ENCODE results near the gene UNC80.

The UNC80 gene

DNA sequence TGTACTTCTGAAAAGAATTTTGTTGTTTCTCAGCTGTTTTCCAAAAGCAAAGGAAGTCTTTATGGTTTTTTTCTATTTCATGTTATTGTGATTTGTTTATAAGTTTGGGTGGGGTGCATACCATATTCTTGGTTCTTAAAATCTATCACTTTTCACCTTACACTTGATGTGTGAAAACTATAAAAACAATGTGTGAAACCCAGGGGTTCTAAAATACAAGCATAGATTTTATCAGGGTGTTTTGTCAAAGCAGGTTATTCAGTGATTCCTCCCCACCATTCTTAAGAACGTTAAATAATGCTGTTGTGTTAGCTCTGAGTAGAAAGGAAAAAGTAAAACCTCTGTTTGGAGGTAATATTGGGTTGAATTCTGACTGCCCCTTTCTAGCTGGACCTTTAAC lies 248.5 kb downstream of the UNC80 start:
- Histone ChIP-seq H3K4me1 (no peaks in the 10 kb centered on the region), H3K27me3 (no peaks in the 10 kb centered on the region), H3K9me3 (no peaks in the 10 kb centered on the region), H3K36me3 (peaks cover 67% of the 10 kb centered on the region), H3K4me3 (ENCODE audit: low read depth, low read length) (no peak overlapping the region)
- DNase-seq: no peak
- TF ChIP-seq, protein P1, sequence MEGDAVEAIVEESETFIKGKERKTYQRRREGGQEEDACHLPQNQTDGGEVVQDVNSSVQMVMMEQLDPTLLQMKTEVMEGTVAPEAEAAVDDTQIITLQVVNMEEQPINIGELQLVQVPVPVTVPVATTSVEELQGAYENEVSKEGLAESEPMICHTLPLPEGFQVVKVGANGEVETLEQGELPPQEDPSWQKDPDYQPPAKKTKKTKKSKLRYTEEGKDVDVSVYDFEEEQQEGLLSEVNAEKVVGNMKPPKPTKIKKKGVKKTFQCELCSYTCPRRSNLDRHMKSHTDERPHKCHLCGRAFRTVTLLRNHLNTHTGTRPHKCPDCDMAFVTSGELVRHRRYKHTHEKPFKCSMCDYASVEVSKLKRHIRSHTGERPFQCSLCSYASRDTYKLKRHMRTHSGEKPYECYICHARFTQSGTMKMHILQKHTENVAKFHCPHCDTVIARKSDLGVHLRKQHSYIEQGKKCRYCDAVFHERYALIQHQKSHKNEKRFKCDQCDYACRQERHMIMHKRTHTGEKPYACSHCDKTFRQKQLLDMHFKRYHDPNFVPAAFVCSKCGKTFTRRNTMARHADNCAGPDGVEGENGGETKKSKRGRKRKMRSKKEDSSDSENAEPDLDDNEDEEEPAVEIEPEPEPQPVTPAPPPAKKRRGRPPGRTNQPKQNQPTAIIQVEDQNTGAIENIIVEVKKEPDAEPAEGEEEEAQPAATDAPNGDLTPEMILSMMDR (IDR thresholded peaks at IDR 0.05; ENCODE audit: low read depth, low read length): no peak

DNA sequence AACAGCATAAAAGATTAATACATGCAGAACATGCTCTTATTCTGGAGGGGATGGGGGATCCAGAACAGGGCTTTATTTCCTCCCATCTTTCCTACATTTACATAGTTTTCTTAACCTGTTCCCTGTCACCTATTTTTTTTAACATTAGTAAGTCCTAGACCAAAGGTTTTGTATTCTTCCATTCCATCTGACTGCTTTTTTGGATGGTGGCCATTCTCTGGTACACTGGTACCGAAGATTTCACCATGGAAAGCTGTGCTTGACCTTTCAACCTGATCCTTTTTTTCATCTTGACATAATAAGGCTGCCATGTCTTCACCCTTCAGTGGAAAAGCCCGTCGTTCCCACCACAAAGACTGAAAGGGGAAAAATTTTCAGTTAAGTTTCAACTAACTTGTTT lies 251.2 kb downstream of the UNC80 start:
- Histone ChIP-seq H3K9me3 (no peaks in the 10 kb centered on the region), H3K4me3 (ENCODE audit: low read depth, low read length) (no peak overlapping the region), H3K36me3 (peaks cover 47% of the 10 kb centered on the region), H3K4me1 (no peaks in the 10 kb centered on the region), H3K27me3 (no peaks in the 10 kb centered on the region)
- TF ChIP-seq, protein P1 (IDR thresholded peaks at IDR 0.05; ENCODE audit: low read depth, low read length): no peak
- DNase-seq: no peak

DNA sequence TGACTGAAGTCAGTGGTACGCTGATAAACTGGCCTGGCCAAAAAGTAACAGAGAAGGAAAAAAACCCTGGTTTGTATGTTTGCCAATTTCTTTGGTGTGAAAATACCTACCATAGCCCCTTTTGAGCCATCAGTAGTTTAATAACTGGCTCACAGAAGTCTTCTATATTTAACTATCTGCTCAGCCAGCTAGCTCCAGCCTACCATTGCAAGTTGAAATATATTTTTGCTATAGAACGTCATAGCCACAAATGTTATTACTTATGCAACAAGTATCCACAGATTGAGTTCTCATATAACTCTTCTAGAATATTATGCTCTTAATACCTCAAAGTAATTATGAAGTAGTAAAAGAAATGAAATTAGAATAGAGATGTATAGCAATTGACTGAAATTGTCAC lies 256.0 kb downstream of the UNC80 start:
- H3K36me3 ChIP-seq: peaks cover 11% of the 10 kb centered on the region
- H3K9me3 ChIP-seq: no peaks in the 10 kb centered on the region
- TF ChIP-seq, protein P1 (IDR thresholded peaks at IDR 0.05; ENCODE audit: low read depth, low read length): no peak
- DNase-seq: no peak
- H3K4me3 ChIP-seq (ENCODE audit: low read depth, low read length): no peak overlapping the region
- no peaks in the 10 kb centered on the region for H3K27me3 ChIP-seq
- H3K4me1 ChIP-seq: no peaks in the 10 kb centered on the region

DNA sequence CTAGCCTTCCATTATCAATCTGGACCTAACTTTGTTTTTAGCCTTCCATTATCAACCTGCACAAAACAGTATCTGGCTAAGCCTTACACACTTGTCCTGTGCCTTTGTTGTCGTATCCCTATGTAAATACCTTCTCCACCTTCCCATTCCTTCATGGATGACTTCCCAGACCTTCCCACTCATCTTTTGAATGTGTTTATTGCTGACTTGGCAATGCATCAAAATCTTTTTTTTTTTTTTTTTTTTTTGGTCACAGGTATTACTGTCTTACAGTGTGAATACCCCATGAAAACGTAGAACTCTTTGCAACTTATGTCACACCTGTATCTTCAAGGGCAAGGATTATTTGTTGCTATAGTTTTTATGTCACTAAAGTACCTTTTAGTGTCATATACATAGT lies 256.5 kb downstream of the UNC80 start:
- no peaks in the 10 kb centered on the region for H3K4me1 ChIP-seq
- DNase-seq: no peak
- no peaks in the 10 kb centered on the region for H3K9me3 ChIP-seq
- H3K4me3 ChIP-seq (ENCODE audit: low read depth, low read length): no peak overlapping the region
- H3K27me3 ChIP-seq: no peaks in the 10 kb centered on the region
- H3K36me3 ChIP-seq: peaks cover 8% of the 10 kb centered on the region
- TF ChIP-seq, protein P1 (IDR thresholded peaks at IDR 0.05; ENCODE audit: low read depth, low read length): no peak

DNA sequence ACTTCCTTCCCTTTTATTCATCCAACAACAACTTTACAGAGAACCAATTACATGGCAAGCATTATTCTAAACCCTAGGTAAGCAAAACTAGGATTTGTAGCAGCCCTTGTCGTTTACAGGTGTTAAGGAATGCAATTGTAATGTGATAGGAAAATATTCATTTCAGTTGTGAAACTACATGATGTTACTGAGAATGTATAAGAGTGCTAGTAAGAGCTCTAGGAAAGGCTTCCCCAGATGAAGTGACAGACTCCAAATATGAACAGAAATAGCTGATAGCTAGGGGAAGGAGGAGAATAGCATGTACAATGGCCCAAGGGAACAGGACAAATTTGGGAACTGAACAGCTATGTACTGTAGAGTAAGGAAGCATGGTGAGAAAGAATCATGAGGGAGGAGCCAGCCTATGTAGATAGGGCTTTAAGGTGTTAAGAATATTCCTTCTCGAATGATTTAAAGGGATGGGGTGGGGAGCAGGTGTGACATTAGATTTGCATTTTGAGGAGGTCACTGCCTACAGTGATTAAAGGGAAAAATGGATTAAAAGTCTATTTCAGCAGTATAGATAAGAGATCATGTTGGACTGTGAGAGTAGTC lies 262.6 kb downstream of the UNC80 start:
- H3K9me3 ChIP-seq: no peaks in the 10 kb centered on the region
- H3K4me1 ChIP-seq: no peaks in the 10 kb centered on the region
- DNase-seq: no peak
- no peak overlapping the region for H3K4me3 ChIP-seq (ENCODE audit: low read depth, low read length)
- H3K36me3 ChIP-seq: no peaks in the 10 kb centered on the region
- H3K27me3 ChIP-seq: no peaks in the 10 kb centered on the region
- TF ChIP-seq, protein P1 (IDR thresholded peaks at IDR 0.05; ENCODE audit: low read depth, low read length): no peak

DNA sequence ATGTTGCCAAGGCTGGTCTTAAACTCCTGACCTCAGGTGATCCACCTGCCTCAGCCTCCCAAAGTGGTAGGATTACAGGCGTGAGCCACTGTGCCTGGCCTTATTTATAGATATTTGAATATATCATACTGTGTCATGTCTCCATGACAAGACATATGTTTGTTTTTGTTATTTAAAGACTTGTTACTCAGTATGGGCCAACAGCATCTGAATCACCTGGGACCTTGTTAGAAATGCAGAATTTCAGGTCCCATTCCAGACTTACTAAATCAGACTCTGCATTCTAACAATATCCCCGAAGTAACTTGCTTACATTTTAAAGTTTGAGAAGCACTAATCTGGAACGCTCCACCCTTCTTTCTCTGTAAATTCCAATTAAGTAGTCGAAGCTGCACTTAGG lies 264.0 kb downstream of the UNC80 start:
- H3K4me3 ChIP-seq (ENCODE audit: low read depth, low read length): no peak overlapping the region
- no peaks in the 10 kb centered on the region for H3K9me3 ChIP-seq
- no peaks in the 10 kb centered on the region for H3K36me3 ChIP-seq
- no peaks in the 10 kb centered on the region for H3K27me3 ChIP-seq
- H3K4me1 ChIP-seq: no peaks in the 10 kb centered on the region
- TF ChIP-seq, protein P1 (IDR thresholded peaks at IDR 0.05; ENCODE audit: low read depth, low read length): no peak
- no peak for DNase-seq

Data from BE2C (cell line).